VCaP (cell line): ENCODE data around the gene HUS1.

ENCODE experiments used
- H3K27ac ChIP-seq: fragments of 450-650 bp; 2 replicates; pipeline ENCODE4 v1.5.1; 2017
- TF ChIP-seq, protein P1 (sequence below): fragments of 450-650 bp; conservative IDR thresholded peaks from 2 replicates; pipeline ENCODE4 v1.5.1; 2017; ENCODE audit warnings: mild to moderate bottlenecking, moderate library complexity

Gene HUS1

DNA sequence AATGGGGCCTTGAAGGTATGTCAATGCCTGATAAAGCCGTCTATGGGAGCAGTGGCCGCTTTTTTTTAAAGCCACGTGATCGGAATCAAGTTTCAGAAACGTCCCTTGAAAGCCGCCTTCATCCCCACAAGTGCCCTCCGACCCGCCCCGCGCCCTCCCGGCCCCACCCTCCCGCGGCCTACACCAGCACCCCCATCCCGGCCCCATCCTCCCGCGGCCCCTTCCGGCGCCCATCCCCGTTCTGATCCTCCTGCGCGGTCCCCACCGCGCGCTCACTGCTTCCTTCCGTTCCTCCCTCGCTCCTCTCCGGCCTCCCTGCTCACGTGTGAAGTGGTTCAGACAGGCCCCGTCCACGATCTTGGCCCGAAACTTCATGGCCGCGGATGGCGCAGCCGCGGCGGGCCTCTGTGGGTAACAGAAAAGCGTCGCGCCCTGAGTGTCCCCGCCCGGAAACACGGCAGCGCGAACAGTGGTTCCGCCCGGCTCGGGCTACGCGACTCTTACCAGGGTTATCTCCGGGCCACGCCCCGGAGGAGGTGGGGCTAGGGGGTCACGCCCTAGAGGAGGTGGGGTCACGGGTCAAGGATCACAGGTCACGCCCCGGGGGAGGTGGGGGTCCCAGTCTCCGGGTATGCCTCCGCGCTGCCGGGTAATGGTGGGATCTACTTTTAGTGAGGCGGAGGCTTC, at the start of gene HUS1:
Gene HUS1, minus strand, starts transcription at position 471 of the 687 bp plus-strand sequence. Its CDS starts 96 bp downstream, at position 375.
- TF ChIP-seq, protein P1, sequence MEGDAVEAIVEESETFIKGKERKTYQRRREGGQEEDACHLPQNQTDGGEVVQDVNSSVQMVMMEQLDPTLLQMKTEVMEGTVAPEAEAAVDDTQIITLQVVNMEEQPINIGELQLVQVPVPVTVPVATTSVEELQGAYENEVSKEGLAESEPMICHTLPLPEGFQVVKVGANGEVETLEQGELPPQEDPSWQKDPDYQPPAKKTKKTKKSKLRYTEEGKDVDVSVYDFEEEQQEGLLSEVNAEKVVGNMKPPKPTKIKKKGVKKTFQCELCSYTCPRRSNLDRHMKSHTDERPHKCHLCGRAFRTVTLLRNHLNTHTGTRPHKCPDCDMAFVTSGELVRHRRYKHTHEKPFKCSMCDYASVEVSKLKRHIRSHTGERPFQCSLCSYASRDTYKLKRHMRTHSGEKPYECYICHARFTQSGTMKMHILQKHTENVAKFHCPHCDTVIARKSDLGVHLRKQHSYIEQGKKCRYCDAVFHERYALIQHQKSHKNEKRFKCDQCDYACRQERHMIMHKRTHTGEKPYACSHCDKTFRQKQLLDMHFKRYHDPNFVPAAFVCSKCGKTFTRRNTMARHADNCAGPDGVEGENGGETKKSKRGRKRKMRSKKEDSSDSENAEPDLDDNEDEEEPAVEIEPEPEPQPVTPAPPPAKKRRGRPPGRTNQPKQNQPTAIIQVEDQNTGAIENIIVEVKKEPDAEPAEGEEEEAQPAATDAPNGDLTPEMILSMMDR, result no peak

DNA sequence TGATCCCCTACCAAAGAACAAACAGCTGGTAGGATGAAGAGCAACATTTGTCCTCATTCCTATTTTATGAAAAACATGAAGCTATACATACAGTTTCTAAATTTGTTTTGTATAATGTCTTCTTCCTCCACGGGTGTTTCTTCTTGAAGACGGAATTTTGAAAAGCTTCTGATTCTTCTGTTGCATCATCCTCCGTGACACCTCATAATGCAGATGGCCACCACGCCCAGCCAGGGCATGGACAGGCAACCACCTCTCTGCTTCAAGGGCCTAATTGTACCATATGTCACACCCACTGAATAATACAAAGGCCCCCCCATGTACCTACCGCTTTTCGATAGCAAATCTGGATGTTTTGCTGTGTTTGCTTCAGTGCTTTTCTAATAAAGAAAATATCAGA, 49.5 kb upstream of the HUS1 start, which contains the start of gene SUN3:
Gene SUN3, minus strand, starts transcription at position 170 of the 400 bp plus-strand sequence. Its CDS starts 169 bp downstream, at position 1.
- H3K27ac ChIP-seq, result no peak within 1 kb of the TSS
- TF ChIP-seq, protein P1, result no peak

More for the DNA sequence above, at the start of gene HUS1:
- peak within 1 kb of the TSS; percentile 78 for H3K27ac ChIP-seq

DNA sequence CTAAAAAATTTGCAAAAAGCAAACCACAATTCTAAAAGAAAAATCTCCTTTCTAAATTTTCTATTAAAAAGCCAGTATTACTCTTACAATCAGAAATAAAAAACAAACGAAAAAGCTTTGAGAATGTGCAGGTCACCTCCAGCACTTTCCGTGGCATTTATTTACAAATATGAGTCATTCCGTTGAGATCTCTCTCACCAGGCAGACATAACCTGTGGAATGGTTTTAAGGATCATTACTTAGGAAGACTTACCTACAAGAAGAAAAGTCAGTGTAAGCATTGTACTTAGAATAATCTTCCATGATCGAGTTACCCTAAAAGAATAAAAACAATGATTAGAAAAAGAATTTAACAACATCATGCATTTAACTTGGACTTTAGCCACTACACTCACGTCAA, 46.2 kb upstream of the HUS1 start:
- no peak overlapping the region for H3K27ac ChIP-seq
- TF ChIP-seq, protein P1, result no peak

DNA sequence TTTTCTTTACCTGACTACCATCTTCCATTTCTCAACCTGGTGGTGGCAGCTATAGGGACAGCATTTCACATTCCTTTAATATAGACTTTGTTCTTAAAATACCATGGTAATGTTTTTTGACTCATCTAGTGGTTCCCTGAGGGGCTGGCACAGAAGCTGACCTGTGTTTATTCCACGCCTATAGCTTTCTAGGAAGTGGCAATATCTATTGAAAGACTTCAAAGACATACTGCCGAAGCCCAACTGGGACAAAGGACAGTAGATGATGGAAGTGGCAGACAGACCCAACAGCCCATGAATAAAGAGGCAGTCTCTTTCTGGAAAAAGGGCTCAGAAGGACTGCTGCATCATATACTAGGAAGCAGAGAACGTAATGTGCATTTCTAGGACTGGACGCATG, 38.3 kb upstream of the HUS1 start:
- TF ChIP-seq, protein P1, result no peak
- no peak overlapping the region for H3K27ac ChIP-seq

DNA sequence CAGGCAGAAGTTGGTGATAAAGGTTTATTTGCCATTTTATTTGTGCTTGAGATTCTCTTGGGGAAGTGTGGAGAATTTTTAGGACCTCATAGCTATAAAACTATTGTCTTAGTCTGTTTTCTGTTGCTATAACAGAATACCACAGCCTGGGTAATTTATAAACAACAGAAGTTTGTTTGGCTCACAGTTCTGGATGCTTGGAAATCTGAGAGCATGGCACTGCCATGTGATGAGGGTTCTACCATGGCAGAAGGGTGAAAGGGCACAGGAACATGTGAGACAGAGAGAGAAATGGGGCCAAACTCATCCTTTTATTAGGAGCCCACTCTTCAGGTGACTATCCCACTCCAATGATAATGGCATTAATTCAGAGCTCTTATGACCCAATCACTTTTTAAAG, 37.2 kb upstream of the HUS1 start:
- no peak overlapping the region for H3K27ac ChIP-seq
- TF ChIP-seq, protein P1, result no peak

DNA sequence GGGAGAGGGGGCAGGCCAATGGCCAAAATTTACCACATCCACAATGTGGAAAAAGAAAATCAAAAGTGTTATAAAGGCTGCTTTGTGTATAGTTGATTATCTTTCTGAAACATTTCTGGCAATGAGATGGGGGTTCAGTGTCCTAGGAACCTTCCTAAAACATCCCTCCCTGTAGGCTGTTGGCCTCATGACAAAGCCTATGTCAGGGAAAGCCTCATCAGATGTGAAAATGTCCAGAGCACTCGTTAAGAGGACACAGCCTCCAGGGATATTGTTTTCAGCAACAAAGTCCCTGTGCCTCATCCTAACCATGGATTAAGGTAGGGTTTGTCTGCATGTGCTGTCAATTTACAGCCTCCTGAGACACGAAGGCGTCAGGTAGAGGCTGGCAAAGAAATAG, 32.5 kb upstream of the HUS1 start:
- TF ChIP-seq, protein P1, result no peak
- H3K27ac ChIP-seq, result no peak overlapping the region

DNA sequence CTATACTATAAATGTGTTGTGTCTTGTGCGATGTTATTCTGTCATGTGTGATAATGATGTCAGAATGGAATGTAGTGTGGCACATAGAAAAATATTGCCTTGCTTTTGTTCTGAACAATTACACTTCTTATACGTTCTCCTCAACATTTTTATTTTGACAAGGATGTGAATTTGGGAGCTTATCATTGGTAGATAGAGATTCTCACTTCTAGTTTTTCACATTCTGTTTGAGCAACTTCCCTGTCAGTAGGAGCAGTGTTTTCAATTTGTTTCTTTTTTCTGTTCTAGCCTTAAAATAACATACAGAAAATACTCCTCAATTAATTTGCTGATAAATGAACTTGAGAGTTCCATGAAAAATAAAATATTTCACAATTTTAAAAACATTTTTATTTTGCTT, 31.9 kb upstream of the HUS1 start:
- H3K27ac ChIP-seq, result no peak overlapping the region

More for the DNA sequence above, 31.9 kb upstream of the HUS1 start:
- TF ChIP-seq, protein P1, result no peak
